ENCODE data around the gene PSG1. TPM values are rescaled to one million over a fixed set of nuclear protein-coding genes. Genes with fewer than 3 reads are reported as not detected.
"Not testable (repeated sequence)": the region's sequence is repeated elsewhere in the genome, so short reads cannot be mapped to it uniquely, and the experiment has no call there.

PSG1 gene
- total RNA-seq, 1 donor from 2014 or later: not detected

DNA sequence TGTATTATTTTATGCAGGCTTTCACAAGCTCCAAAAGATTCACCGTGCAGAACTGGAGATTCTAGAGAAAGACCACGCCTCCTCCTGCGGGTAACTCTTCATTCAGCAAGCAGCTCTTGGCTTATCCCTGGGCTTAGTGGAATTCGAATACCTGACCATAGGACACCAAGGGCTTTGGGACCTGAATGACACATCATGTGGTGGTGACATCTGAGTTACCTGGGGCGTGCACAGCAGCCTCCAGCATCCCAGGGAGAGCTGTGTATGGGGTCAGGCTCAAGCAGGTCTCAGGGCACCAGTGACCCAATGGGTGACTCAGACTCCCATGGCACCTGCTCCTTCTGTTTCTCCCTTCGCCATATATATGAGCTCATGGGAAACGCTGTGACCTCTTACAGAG lies 10.9 kb upstream of the PSG1 start:
- H3K4me3 ChIP-seq; H3K4me1 ChIP-seq; H3K27me3 ChIP-seq; H3K9me3 ChIP-seq; intact Hi-C loops (cut with DNase I); ATAC-seq; DNase-seq; H3K36me3 ChIP-seq; H3K27ac ChIP-seq: not testable (repeated sequence)

DNA sequence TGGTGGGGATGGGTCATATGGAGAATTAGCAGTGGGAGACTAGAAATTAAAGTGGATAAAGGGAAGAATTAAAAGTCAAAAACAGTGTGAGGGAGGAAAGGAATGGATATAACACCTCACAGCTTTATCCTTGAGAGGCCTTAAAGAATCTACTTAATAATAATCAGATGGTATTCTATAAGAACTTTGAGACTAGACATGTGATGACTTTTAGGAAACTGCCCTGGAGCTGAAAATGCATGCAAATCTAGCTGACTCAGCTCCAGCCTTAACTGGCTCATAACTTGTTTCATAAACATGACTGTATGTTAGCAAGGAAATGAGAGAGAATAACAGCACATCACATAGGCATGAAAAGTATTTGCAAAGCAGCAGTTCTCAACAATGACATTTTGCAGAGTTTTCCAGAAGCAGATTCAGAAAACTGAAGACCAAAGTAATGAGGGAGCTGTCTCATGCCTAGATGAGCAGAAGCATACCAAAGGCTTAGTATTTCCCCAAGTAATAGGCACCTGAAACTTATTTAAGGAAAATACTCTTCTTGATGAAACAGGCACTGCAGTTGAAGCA lies 8.4 kb upstream of the PSG1 start:
- DNase-seq; H3K4me1 ChIP-seq; ATAC-seq; H3K36me3 ChIP-seq; intact Hi-C loops (cut with DNase I); H3K9me3 ChIP-seq; H3K27ac ChIP-seq; H3K4me3 ChIP-seq; H3K27me3 ChIP-seq: not testable (repeated sequence)

DNA sequence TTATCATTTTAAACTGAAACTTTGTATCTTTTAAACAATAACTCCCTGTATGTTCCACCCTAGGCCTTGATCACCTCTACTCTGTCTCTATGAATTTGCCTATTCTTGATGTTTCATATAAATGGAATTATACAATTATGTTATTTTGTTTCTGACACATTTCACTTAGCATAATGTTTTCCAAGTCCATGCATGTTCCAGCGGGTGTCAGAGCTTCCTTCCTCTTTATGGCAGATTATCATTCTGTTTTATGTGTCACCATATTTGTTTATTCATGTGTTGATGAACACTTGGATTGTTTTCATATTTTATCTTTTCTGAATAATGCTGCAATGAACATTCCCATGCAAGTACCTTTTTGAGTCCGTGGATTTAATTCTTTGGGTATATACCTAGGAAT lies 3.2 kb upstream of the PSG1 start:
- H3K36me3 ChIP-seq; intact Hi-C loops (cut with DNase I); H3K9me3 ChIP-seq; DNase-seq; H3K4me3 ChIP-seq; H3K27ac ChIP-seq; H3K4me1 ChIP-seq; H3K27me3 ChIP-seq; ATAC-seq: not testable (repeated sequence)

DNA sequence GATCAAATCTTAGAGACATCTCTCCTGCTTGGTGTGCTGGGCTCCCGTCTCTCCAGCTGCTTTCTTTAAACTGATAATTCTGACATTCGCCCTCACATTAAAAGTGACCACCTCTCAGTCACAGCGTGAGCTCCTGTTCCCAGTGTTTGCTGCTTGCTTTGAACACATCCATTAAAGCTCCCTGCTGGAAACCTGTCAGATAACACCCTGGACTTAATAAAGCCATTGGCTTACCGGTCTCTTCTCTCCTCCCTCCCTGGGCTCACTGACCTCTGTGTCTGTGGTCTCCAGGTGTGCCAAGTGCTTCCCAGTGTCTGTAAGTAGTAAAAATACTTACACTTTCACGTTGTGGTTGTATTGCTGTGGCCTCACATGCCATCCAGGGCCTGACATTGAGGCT lies 2.5 kb upstream of the PSG1 start:
- H3K4me3 ChIP-seq; H3K27me3 ChIP-seq; H3K27ac ChIP-seq; intact Hi-C loops (cut with DNase I); H3K9me3 ChIP-seq; DNase-seq; ATAC-seq; H3K36me3 ChIP-seq; H3K4me1 ChIP-seq: not testable (repeated sequence)

DNA sequence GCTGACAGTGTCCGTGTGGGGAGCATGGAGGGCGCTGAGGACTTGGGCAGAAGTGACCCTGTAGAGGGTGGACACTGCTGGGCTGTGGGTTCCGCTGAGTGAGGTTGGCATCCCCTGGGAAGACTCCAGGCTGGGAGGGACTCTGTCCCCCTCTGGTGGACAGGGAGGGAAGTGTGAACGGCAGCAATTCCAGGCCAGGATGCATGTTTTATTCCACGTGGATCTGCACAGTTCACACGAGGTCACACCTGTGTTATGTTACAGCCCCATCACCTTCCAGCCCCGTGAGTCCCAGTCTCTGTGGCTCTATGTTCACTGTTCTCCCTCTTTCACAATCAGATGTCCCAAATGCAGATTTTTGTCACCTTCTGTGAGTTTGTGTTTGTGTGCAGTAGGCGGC lies 1.8 kb upstream of the PSG1 start:
- H3K27ac ChIP-seq; H3K36me3 ChIP-seq; H3K27me3 ChIP-seq; H3K4me3 ChIP-seq; ATAC-seq; H3K4me1 ChIP-seq; DNase-seq; intact Hi-C loops (cut with DNase I); H3K9me3 ChIP-seq: not testable (repeated sequence)
- peak; percentile 32 for TF ChIP-seq CTCF (IDR thresholded peaks at IDR 0.05)

- H3K4me1 ChIP-seq; DNase-seq; H3K4me3 ChIP-seq; H3K27me3 ChIP-seq; ATAC-seq; H3K27ac ChIP-seq; intact Hi-C loops (cut with DNase I); H3K36me3 ChIP-seq; H3K9me3 ChIP-seq: not testable (repeated sequence)
Observed at GRCh38 chr19:42880621-42881020, 1.1 kb upstream of the PSG1 start.

DNA sequence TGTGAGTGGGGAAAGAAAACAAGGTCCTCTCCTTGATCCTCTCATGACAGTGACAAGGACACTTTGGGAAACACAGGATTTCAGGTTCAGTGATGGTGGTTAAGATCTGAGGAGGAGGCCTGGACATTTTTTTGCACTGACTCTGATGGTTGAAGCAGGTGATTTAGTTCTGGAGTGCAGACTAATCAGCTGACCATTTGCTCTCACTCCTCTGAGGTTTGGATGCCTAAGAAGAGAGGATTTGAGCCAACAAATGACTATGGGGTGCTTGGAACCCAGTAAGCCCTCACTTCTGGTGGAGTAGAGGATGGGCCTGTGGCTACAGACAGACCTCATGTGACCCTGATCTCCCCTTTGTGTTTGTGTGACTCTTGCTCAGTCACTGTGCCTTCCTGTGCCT lies 2.9 kb downstream of the PSG1 start:
- H3K4me3 ChIP-seq; H3K9me3 ChIP-seq; intact Hi-C loops (cut with DNase I); DNase-seq; H3K36me3 ChIP-seq; ATAC-seq; H3K27me3 ChIP-seq; H3K27ac ChIP-seq; H3K4me1 ChIP-seq: not testable (repeated sequence)

DNA sequence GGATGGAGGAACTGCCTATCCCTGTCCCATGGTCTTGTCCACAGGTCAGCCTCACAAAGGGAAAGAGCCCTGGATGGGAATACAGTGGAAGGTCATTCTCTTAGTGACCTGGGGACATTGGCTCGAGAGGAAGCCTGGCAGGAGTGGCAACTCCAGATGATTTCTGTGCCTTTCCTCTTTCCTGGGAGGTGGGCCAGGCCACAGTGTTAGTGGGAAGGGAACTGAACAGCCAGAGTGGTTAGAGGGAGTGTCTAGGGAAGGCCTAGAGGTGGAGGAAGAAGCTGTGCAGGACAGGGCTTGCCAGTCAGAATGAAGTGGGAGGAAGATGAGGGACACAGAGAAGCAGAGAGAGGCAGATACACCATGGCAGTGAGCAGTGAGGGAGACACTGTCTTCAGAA lies 3.6 kb downstream of the PSG1 start:
- H3K4me3 ChIP-seq; H3K36me3 ChIP-seq; DNase-seq; H3K9me3 ChIP-seq; ATAC-seq; H3K27ac ChIP-seq; intact Hi-C loops (cut with DNase I); H3K4me1 ChIP-seq; H3K27me3 ChIP-seq: not testable (repeated sequence)

- H3K36me3 ChIP-seq; H3K27ac ChIP-seq; intact Hi-C loops (cut with DNase I); H3K4me1 ChIP-seq; DNase-seq; H3K4me3 ChIP-seq; ATAC-seq; H3K27me3 ChIP-seq; H3K9me3 ChIP-seq: not testable (repeated sequence)
Observed at GRCh38 chr19:42874901-42875813, 4.4 kb downstream of the PSG1 start.

DNA sequence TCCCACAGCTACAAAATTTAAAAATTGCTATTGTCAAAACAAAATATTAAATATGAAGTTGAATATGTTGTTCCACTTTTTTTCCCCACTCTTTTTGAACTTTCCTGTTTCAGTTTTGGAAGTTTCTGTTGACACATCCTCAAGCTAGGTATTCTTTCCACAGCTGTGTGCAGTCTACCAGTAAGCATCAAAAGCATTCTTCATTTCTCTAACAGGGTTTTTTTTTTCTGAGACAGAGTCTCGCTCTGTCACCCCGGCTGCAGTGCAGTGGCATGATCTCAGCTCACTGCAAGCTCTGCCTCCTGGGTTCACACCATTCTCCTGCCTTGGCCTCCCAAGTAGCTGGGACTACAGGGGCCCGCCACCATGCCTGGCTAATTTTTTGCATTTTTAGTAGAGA lies 5.4 kb downstream of the PSG1 start:
- H3K4me3 ChIP-seq; H3K27ac ChIP-seq; ATAC-seq; DNase-seq; H3K27me3 ChIP-seq; H3K9me3 ChIP-seq; H3K36me3 ChIP-seq; intact Hi-C loops (cut with DNase I); H3K4me1 ChIP-seq: not testable (repeated sequence)
